WTC11 (cell line): ENCODE measurements around the gene CXXC4. TPM values are rescaled to one million over a fixed set of nuclear protein-coding genes. Genes with fewer than 3 reads are reported as not detected.

ENCODE experiments used
- ATAC-seq: fragments of 200-7000 bp; cut with Tn5 transposase; 2 replicates; pipeline ENCODE4 v1.10.0; 2021; ENCODE audit warnings: mild to moderate bottlenecking, moderate library complexity
- CTCF ChIA-PET: fragments of 300-600 bp; sonication (Branson Sonifier 250); formaldehyde crosslinking; loops from one replicate; lab custom pipeline; 2021; ENCODE audit warnings: antibody characterized with exemption; lab: Charles Lee
- POLR2A ChIA-PET: fragments of 350-600 bp; sonication (Branson Sonifier 250); formaldehyde crosslinking; loops from one replicate; lab custom pipeline; 2021; ENCODE audit warnings: antibody characterized with exemption; lab: Charles Lee
- DNase-seq: peaks from one replicate; pipeline ENCODE4 v3.0.0; 2021; ENCODE audit warnings: low spot score
- H3K27ac Mint-ChIP-seq: 2 replicates; pipeline ENCODE4 v1.8.0; 2021; ENCODE audit warnings: mixed read lengths
- H3K27me3 Mint-ChIP-seq: 2 replicates; pipeline ENCODE4 v1.8.0; 2021; ENCODE audit warnings: low read depth, mild to moderate bottlenecking, moderate library complexity, mixed read lengths
- H3K36me3 Mint-ChIP-seq: 2 replicates; pipeline ENCODE4 v1.8.0; 2021; ENCODE audit warnings: mixed read lengths
- H3K4me1 Mint-ChIP-seq: 2 replicates; pipeline ENCODE4 v1.8.0; 2022; ENCODE audit warnings: mixed read lengths
- H3K4me3 Mint-ChIP-seq: 2 replicates; pipeline ENCODE4 v1.8.0; 2021; ENCODE audit warnings: mild to moderate bottlenecking, moderate library complexity, mixed read lengths
- H3K9me3 Mint-ChIP-seq: 2 replicates; pipeline ENCODE4 v1.8.0; 2021; ENCODE audit warnings: mixed read lengths
- ATF1 ChIP-seq: sonication (generic); formaldehyde crosslinking; IDR thresholded peaks from 2 replicates; pipeline ENCODE4 v1.8.1; 2023; ENCODE audit warnings: mild to moderate bottlenecking, moderate library complexity, missing genetic modification reagents
- ATF2 ChIP-seq: sonication (generic); formaldehyde crosslinking; IDR thresholded peaks from 2 replicates; pipeline ENCODE4 v1.8.1; 2022; ENCODE audit warnings: low read depth, missing genetic modification reagents, borderline replicate concordance
- ATF6 ChIP-seq: sonication (generic); formaldehyde crosslinking; IDR thresholded peaks from 2 replicates; pipeline ENCODE4 v1.8.1; 2023; ENCODE audit warnings: mild to moderate bottlenecking, missing genetic modification reagents
- CREM ChIP-seq: sonication (generic); formaldehyde crosslinking; IDR thresholded peaks from 2 replicates; pipeline ENCODE4 v1.8.1; 2022; ENCODE audit warnings: mild to moderate bottlenecking, missing genetic modification reagents, moderate library complexity
- E2F4 ChIP-seq: sonication (generic); formaldehyde crosslinking; IDR thresholded peaks from 2 replicates; pipeline ENCODE4 v1.8.1; 2022; ENCODE audit warnings: low read depth, mild to moderate bottlenecking, moderate library complexity, missing genetic modification reagents, borderline replicate concordance
- EMX1 ChIP-seq: fragments of 250-450 bp; sonication (Bioruptor Pico); IDR thresholded peaks from 2 replicates; pipeline ENCODE4 v1.8.0; 2021; ENCODE audit warnings: mild to moderate bottlenecking
- IRF2 ChIP-seq: sonication (generic); formaldehyde crosslinking; IDR thresholded peaks from 2 replicates; pipeline ENCODE4 v1.8.0; 2022; ENCODE audit warnings: low read depth, missing genetic modification reagents, borderline replicate concordance
- MXD4 ChIP-seq: fragments of 250-450 bp; sonication (Bioruptor Pico); IDR thresholded peaks from 2 replicates; pipeline ENCODE4 v1.8.0; 2021; ENCODE audit warnings: mild to moderate bottlenecking, moderate library complexity, borderline replicate concordance
- NFATC4 ChIP-seq: fragments of 250-450 bp; sonication (Bioruptor Pico); IDR thresholded peaks from 2 replicates; pipeline ENCODE4 v1.9.0; 2021; ENCODE audit warnings: mild to moderate bottlenecking
- NR1H2 ChIP-seq: sonication (generic); formaldehyde crosslinking; IDR thresholded peaks from 2 replicates; pipeline ENCODE4 v1.9.0; 2021; ENCODE audit warnings: mild to moderate bottlenecking, moderate library complexity, missing genetic modification reagents
- PRDM15 ChIP-seq: sonication (generic); formaldehyde crosslinking; IDR thresholded peaks from 2 replicates; pipeline ENCODE4 v1.8.0; 2022; ENCODE audit warnings: missing genetic modification reagents
- PREB ChIP-seq: sonication (generic); formaldehyde crosslinking; IDR thresholded peaks from 2 replicates; pipeline ENCODE4 v1.8.1; 2022; ENCODE audit warnings: mild to moderate bottlenecking, missing genetic modification reagents, moderate library complexity, borderline replicate concordance
- SMAD3 ChIP-seq: sonication (generic); formaldehyde crosslinking; IDR thresholded peaks from 2 replicates; pipeline ENCODE4 v1.8.0; 2022; ENCODE audit warnings: missing genetic modification reagents, mild to moderate bottlenecking, borderline replicate concordance
- TEAD4 ChIP-seq: sonication (generic); formaldehyde crosslinking; IDR thresholded peaks from 2 replicates; pipeline ENCODE4 v1.8.0; 2022; ENCODE audit warnings: mild to moderate bottlenecking, missing genetic modification reagents
- USF1 ChIP-seq: sonication (generic); formaldehyde crosslinking; IDR thresholded peaks from 2 replicates; pipeline ENCODE4 v1.8.0; 2022; ENCODE audit warnings: mild to moderate bottlenecking, missing genetic modification reagents
- ZBTB21 ChIP-seq: sonication (generic); formaldehyde crosslinking; IDR thresholded peaks from 2 replicates; pipeline ENCODE4 v1.8.1; 2023; ENCODE audit warnings: mild to moderate bottlenecking, missing genetic modification reagents, borderline replicate concordance
- ZNF416 ChIP-seq: fragments of 250-450 bp; sonication (Bioruptor Pico); IDR thresholded peaks from 2 replicates; pipeline ENCODE4 v1.9.0; 2021; ENCODE audit warnings: mild to moderate bottlenecking, inconsistent platforms
- ZNF423 ChIP-seq: fragments of 250-450 bp; sonication (Bioruptor Pico); IDR thresholded peaks from 2 replicates; pipeline ENCODE4 v2.1.2; 2022; ENCODE audit warnings: mild to moderate bottlenecking, moderate library complexity
- ZNF532 ChIP-seq: fragments of 250-450 bp; sonication (Bioruptor Pico); IDR thresholded peaks from 2 replicates; pipeline ENCODE4 v1.9.0; 2021; ENCODE audit warnings: mild to moderate bottlenecking, borderline replicate concordance
- total RNA-seq: library from RNA; stranded (reverse); gene quantifications from 3 replicates; pipeline ENCODE4 v1.2.3, GENCODE V29; 2021

CXXC4 gene
- total RNA-seq, 1 experiment from 2014 or later, result 2.4 TPM

- ATAC-seq, result no peak
- H3K36me3 Mint-ChIP-seq, result no peaks in the 10 kb centered on the region
- H3K27ac Mint-ChIP-seq, result no peak overlapping the region
- TF ChIP-seq TEAD4 (CRISPR knock-in tag), result no peak
- TF ChIP-seq IRF2, result no peak
- TF ChIP-seq MXD4 (CRISPR knock-in tag), result no peak
- no peak for TF ChIP-seq NFATC4 (CRISPR knock-in tag)
- TF ChIP-seq USF1, result no peak
- no peak for TF ChIP-seq SMAD3 (CRISPR knock-in tag)
- TF ChIP-seq ZNF416 (CRISPR knock-in tag), result no peak
- TF ChIP-seq ZNF423 (CRISPR knock-in tag), result no peak
- TF ChIP-seq ATF6 (CRISPR knock-in tag), result no peak
- TF ChIP-seq EMX1 (CRISPR knock-in tag), result no peak
- no peak for TF ChIP-seq ZBTB21
- no peak for TF ChIP-seq ATF1 (CRISPR knock-in tag)
- TF ChIP-seq E2F4 (CRISPR knock-in tag), result no peak
- TF ChIP-seq NR1H2 (CRISPR knock-in tag), result no peak
- no peak for TF ChIP-seq ZNF532 (CRISPR knock-in tag)
- no peak for TF ChIP-seq CREM (CRISPR knock-in tag)
- no peak for TF ChIP-seq PRDM15 (CRISPR knock-in tag)
- TF ChIP-seq PREB (CRISPR knock-in tag), result no peak
- TF ChIP-seq ATF2 (CRISPR knock-in tag), result no peak
- no peak for DNase-seq
- H3K4me3 Mint-ChIP-seq, result no peak overlapping the region
- CTCF ChIA-PET, result no interaction called here
- H3K9me3 Mint-ChIP-seq, result no peaks in the 10 kb centered on the region
- peaks cover 2% of the 10 kb centered on the region for H3K4me1 Mint-ChIP-seq
- POLR2A ChIA-PET, result interaction anchor here (0.6 kb wide), 1 partner anchor 1625 kb away, joined by 3 read pairs; no protein-coding TSS in a partner anchor
- H3K27me3 Mint-ChIP-seq, result no peaks in the 10 kb centered on the region
Measured at GRCh38 chr4:104507112-104507511, 12.4 kb upstream of the CXXC4 start.
